Superior temporal gyrus (tissue), 1 donor: ENCODE results near the gene SRP68.

Source experiments
- DNase-seq: peaks from one replicate; pipeline ENCODE4 v3.0.0-alpha.2; 2016; ENCODE audit errors: extremely low spot score

SRP68 gene

DNA sequence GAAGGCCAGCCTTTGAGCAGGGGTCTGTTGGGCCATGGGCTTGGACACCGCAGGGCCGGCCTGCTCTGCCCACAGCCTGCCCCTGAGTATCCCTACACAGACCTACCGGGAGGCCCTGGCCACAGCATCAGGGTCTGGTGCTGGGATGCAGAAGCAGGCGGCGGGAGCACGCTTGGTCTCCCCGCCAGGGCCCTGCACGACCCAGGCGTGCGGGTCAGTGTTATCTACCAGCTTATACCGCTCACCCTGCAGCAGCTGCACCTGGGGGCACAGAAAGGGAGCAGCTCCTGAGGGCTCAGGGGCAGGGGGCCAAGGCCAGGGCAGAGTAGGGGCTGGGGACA lies 54.0 kb downstream of the SRP68 start:
- DNase-seq, result no peak

- no peak for DNase-seq
Measured at GRCh38 chr17:76017481-76018339, 54.6 kb downstream of the SRP68 start.

- no peak for DNase-seq
Measured at GRCh38 chr17:76014925-76015261, 57.4 kb downstream of the SRP68 start.

DNA sequence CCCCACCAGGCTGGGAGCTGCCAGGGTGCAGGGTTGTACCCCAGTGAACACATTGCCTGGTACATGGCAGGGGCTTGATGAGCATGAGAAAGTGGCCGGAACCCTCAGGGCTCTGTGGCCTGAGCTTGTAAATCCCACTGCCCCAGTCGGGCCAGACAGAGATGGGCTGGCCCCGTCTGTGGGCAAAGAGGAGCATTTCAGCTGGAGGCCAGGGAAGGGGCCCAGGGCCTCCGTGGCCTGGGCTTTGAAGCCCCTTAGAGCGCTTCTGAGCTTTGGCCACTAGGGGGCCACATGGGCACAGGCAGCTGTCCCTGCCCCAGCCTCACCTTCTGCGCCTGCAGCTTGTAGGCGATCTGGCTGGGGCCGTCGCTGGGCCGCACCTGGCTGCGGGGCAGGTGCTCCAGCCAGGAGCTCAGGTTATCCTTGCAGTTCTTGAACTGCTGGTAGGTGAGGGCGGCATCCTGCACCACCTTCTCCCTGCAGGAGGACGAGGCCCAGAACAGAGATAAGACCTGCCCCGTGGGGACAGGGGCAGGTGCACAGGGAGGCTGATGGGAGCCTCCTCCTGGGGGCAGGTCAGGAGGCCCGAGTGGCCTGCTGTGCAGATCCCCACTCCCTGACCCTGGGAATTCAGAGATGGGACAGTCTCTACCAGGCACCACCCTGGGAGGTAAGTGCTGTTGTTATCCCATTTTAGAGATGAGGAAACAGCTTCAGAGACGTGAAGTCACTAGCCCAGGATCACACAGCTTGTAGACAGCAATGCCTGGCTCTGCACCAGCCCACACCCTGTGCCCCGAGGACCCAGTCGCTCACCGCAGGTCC lies 58.0 kb downstream of the SRP68 start:
- DNase-seq, result peak; percentile 71

GRCh38 chr17:76013377-76013932 lies 58.9 kb downstream of the SRP68 start:
- DNase-seq, result no peak

DNA sequence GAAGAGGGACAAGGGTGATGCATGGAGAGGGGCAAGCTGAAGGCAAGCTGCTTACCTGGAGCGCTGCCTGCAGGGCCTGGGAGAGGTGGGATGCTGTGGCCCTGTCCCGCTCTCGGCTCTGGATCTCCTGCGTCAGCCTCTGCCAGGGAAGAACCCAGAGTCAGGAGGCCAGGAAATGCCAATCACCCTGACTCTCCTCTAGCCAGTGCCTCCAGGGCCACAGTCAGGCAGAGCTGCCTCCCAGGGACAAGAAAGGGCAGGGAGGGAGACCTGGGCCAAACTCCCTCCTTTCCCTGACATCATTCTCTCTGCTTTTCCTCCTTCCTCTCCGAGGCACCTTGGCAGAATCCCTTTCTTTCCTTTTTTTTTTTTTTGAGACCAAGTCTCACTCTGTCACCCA lies 60.4 kb downstream of the SRP68 start:
- DNase-seq, result no peak

DNA sequence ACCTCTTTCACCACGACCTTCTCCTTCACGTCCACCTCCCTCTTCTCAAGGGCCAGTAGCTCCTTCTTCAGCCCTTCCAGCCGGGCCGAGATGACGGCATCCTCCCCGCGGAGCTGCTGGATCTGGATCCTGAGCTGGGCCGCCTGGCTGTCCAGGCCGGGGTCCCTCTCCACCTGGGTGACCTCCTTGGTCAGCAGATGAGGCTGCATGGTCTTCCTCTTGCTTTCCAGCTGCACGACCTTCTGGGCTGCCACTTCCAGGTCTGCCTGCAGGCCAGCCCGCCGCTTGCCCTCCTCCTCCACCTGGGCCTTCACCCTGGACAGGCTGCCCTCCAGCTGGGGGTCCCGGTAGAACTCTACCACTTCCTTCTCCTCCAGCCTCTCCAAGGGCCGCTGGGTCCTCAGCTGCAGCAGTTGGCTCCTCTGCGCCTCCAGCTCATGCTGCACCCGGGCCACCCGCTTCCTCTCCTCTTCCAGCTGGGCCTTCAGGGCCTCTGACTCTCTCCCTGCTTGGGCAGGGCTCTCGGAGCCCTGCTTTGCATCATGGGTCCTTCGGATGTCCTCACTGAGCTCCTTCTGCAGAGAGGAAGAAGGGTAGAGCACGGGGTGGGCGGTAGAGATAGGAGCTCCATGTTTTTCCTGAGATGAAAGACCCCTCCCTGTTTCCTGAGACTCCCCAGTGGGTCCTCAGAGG lies 62.2 kb downstream of the SRP68 start:
- no peak for DNase-seq

DNA sequence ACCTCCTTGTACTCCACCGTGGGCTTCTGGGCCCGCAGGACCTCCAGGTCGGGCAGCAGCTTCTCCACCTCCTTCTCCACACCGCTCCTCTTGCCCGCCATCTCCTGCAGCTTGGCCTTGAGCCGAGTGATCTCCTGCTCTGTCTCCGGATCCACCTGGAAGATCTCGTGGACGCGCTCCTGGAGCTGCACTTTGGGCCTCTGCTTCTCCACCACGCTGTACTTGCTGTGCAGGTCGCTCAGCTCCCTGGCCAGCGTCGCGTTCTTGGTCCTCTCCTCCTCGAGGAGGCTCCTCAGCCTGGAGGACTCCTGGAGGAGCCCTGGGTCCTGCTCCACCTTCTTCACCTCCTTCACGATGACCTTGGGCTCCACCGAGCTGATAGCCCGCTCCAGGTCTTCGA lies 62.9 kb downstream of the SRP68 start:
- DNase-seq, result no peak

- no peak for DNase-seq
Measured at GRCh38 chr17:76008630-76009425, 63.5 kb downstream of the SRP68 start.

DNA sequence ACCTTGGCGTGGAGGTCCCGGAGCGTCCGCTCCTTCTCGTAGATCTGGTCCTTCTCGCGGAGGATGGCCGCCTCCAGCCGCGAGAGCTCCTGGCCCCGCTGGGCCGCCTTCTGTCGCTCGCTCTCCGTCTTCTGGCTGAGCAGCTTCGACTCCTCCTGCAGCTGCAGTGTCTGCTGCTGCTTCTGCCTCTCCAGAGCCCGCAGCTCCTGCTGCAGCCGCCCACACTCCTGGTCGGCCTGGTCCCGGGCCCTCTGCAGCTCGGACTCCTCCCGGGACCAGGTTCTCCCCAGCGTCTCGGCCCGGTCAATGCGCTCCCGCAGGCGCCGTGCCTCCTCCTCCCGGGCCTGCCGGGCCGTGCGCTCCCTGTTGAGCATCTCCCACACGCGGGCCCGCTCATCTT lies 64.1 kb downstream of the SRP68 start:
- DNase-seq, result no peak

DNA sequence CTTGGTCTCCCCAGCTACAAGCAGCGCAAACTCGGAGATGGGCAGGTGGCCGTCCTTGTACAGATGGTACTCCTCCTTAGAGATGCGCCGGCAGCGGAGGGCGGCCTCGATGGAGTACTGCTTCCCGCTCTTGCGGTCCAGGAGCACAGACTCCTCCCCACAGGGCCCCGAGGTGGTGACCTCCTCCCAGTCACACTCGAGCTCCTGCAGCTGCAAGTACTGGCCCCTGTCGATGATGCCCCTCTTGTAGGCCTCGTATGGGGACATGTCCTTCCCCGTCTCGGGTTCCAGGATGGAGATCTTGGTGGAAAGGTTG lies 64.5 kb downstream of the SRP68 start:
- no peak for DNase-seq

DNA sequence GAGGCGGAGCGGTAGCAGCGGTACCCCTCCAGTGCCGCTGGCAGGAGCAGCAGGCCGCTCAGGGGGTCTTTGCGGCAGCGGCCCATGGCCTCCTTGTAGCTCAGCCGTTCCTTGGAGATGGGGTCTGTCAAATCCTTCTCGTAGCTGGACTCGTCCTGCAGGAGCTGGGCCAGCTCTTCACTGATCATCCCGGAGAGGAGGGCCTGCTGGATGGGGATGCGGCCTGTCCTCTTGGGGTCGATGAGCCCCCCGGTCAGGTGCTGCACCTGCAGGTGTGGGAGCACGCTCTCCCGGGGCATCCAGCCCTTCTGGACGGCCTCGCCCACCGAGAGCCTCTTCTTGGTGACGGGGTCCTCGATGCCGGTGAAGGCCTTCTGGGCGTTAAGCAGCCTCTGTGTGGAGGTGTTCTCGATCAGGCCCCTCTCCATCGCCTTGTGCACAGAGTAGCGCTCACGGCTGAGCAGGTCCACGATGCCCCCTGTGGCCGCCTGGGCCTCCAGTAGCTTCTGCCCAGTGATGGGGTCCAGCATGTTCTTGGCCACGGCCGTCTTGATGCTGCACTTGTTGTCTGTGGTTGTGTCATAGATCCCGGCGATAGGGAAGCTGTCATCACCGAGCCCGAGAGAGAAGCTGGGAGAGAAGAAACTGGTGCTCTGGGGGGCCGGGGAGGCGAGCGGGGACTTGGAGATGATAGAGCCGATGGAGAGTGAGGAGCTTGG lies 65.0 kb downstream of the SRP68 start:
- no peak for DNase-seq

DNA sequence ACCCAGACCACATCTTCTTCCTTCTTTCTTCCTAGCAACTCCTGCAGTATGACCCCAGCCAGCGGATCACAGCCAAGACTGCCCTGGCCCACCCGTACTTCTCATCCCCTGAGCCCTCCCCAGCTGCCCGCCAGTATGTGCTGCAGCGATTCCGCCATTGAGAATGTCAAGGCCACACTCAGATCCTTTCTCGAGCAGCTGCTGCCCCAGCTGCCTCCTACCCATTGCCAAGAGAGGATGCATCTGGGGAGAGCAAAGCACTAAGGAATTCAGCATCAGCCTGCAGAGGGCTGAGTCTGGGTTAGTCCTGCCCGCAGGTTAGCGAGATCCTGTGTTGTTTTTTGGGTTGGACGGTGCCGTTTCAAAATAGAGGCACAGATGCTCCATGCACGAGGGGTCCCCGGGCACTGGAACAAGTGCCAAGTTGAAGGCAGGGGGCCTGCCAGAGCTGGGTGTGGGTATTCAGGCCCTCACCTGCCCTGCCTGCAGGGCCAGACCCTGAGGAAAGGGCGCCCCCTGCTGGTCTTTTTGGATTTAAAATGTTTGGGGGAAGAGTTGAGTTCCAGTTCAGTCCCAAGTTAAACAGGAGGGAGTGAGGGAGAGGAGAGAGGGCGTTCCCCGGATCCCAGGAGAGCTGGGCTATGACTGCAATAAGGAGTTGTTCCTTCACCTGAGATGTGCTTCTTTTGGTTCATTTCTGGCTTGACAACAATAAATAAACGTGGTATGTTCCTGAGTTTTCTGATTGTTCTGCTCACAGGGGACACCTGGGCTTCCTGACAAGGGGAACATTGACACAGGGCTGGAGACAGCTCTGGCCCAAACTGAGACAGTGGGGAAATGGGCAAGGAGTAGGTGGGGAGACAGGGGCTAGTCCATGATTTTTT lies 66.8 kb downstream of the SRP68 start:
- DNase-seq, result peak; percentile 82

DNA sequence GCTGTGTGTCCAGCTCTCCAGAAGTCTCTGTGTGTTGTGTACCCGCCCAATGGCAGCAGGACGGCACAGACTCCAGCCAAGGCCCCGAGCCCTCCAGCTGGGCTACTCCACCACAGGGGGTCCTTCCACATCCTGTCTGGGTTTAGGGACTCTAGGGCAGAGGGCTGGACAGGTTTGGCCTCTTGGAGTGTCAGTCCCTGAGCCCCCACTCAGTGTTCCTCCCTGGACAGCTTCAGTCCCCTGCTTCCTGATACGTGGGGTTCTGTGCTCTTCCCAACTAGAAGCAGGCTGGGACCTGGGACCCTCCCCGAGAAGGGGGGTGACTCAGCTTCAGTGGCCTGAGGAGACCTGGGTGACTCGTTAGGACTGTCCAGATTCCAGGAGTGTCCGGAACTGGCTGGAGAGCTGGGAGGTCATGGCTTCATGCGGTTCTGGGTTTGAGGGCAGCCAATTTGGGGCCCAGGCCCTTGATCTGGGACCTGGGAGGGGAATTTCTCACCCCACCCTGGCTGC lies 67.5 kb downstream of the SRP68 start:
- no peak for DNase-seq

GRCh38 chr17:76003915-76004314 lies 68.4 kb downstream of the SRP68 start:
- no peak for DNase-seq

DNA sequence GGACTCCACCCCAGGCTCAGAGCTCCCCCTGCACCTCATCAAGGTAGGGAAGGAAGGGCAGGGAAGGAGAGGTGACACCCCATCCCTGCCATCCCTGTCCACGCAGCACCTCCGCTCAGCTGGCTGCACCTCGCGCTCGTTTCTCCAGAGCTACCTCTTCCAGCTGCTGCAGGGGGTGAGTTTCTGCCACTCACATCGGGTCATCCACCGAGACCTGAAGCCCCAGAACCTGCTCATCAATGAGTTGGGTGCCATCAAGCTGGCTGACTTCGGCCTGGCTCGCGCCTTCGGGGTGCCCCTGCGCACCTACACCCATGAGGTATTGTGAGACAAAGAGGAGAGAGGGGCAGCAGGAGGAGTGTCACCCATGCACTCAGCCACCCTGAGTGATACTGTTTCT lies 70.2 kb downstream of the SRP68 start:
- DNase-seq, result no peak

GRCh38 chr17:76000755-76001521 lies 71.4 kb downstream of the SRP68 start, which contains the start of gene CDK3:
TSS of gene CDK3 (plus strand) at chr17:76000855. CDS start at chr17:76001426, 571 bp downstream.
- DNase-seq, result no peak

GRCh38 chr17:76000016-76000754 lies 72.1 kb downstream of the SRP68 start:
- no peak for DNase-seq
